DMS114 treated with DMSO at 0.1 percent for 48 hours (cell line): ENCODE data around the gene C2orf78.
"Not testable (repeated sequence)": the region's sequence is repeated elsewhere in the genome, so short reads cannot be mapped to it uniquely, and the experiment has no call there.

Experiments
- DNase-seq: peaks from one replicate; lab custom pipeline; 2025; ENCODE audit not compliant: unreplicated experiment; lab: John Stamatoyannopoulos, UW

Gene C2orf78, protein sequence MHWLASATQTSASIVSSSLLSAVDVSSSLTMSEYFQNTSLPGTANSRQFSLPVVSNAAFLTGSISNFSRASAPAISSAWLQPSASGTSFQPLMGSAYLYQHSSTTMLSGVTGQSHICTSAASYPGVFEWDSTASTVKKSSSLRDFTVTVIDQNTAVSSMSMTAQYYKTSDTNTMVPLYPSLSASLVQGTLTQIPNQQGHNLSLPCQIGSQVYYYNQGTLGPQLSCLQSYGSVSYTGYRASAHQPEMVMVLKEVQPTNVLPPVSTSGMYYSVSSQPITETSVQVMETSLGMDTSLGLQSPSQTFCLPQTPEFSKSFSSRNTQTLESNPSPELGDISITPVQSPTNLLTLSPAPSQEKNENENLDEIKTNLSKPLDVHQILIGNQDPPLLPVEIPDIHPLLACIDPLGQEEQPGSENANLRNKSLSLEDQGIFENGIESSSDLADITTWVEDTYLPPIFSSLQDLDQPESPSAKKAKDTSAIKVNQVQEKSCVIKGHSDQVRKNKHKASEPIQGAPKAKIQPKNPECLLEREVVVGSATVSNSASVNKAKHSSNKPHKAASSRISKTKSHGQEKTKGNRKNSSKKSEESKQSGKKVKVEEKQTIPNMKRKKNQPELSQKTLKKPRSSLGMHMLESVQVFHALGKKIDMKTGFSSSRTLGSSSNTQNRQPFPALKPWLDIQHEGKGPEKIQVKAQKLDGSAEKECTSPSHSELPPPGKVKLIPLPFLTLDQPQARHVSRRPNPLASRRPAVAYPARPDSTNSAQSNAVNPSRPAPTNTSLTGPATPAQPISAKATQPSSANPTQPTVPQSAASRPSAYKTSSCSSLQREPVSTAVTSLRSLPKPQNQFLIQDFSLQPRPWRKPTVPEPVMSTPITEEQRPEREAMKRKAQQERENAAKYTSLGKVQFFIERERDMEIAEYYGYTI

DNA sequence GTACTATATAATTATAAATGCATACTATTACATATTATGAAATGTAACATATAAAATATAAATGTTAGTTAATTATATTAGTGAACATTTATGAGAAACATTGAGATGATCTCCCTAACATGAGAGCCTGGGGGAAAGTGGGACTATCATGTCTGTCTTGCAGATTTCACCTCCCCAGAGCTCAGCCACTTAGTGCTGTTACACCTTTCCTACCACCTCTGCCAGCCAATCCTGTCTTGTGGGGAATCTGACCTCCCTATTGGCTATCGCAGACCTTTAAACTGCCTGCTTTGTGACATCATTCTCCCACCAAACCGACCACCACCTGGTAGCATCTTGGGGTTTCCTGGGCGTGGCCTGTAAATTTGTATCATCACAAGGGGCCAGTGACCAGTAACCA, at the start of gene C2orf78:
TSS of gene C2orf78 (plus strand) at position 301 of the 400 bp plus-strand sequence. CDS start 127 bp downstream, outside the sequence.
- not testable (repeated sequence) for DNase-seq

DNA sequence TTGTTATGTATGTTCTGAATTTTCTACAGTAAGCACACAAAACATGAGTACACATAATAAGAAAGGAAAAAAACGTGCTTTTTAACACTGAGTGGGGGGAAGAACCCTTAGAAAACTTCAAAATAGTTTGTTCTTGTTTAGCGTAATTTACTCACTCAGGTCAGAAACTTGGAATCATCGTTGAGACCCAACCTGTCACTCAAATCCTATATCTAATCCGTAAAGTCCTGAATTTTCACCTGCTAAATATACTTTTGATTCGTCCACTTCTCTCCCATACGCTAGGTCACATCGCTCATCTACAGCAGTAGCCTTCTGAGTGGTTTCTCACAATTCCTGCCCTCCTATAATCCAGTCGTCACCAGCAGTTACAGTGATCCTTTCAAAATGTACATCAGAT, 47.6 kb upstream of the C2orf78 start:
- no peak for DNase-seq

DNA sequence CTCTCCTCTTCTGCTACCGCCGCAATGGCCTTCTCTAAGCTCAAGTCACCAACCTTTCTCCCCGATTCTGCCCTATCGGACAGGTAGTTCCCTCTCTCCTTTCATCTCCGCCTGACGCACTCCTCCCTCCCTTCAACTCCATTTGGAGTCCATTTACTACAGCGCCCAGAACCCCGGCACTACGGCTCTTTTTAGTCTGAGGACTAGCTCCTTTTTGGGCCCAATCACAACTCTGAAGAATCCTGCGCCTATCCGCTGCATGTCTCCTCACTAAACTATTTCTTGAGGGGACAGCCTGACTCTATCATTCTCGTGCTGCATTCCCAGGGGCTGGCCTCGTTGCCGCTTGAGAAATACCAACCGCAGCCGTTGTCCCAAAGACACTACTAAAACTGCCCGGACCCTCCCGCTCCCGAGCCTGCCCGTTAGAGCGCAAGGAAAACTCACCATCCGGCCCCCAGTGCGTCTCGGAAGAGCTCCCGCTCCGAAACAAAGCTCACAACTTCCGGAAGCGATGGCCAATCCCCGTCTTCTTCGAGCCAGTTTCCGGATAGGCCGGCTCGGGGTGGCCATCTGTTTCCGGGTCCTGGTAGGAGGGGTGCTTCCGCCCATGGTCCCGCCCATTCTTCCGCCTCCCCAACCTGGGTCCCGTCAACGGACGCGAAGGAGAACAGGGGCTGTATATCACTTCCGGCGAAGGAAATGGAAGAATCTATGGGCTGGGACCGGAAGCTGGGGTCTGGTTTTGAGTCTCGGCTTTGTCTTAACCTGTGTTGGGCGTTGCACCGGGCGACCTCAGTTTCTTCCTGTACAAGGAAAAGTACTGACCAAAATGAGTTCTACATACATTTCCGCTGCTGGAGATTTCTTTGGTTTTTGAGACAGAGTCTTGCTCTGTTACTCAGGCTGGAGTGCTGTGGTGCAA, 46.9 kb upstream of the C2orf78 start, which contains the start of gene TPRKB:
TSS of gene TPRKB (minus strand) at position 491 of the 925 bp plus-strand sequence. CDS start 2,776 bp downstream, outside the sequence.
- DNase-seq: peak; percentile 98

DNA sequence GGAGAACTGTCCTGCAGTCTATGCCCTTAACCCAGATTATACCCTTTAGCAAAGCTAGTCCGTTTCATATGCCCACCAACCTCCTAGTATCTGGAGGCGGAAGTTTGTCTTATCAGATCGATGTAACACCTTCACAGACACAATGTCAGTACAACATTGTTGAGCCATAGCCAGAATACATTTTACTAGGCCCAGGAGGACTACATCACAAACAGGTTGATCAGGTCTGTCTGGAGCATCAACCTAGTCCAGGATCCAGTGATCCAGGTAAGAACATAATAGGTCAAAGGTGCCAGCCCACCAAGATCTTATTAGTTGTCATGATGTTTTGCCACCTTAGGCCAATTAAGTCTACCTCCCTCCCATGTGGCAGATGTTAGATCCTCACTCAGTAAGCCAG, 44.9 kb upstream of the C2orf78 start:
- DNase-seq: no peak

DNA sequence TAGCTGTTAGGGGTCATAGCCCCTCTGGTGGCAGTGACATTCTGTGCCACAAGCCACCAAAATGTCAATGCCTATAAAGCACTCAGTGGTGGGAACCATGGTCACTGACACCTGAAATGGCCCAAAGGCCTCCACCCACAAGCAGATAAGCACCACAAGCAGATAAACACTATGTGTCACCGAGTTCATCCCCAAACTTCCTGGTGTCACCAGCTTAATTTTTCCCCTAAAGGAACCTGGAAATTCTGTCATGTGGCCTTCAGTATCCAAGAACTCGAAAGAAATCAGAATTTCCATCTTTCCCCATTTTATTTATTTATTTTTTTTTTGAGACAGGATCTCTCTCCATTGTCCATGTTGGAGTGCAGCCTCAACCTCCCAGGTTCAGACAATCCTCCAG, 43.2 kb upstream of the C2orf78 start:
- no peak for DNase-seq

DNA sequence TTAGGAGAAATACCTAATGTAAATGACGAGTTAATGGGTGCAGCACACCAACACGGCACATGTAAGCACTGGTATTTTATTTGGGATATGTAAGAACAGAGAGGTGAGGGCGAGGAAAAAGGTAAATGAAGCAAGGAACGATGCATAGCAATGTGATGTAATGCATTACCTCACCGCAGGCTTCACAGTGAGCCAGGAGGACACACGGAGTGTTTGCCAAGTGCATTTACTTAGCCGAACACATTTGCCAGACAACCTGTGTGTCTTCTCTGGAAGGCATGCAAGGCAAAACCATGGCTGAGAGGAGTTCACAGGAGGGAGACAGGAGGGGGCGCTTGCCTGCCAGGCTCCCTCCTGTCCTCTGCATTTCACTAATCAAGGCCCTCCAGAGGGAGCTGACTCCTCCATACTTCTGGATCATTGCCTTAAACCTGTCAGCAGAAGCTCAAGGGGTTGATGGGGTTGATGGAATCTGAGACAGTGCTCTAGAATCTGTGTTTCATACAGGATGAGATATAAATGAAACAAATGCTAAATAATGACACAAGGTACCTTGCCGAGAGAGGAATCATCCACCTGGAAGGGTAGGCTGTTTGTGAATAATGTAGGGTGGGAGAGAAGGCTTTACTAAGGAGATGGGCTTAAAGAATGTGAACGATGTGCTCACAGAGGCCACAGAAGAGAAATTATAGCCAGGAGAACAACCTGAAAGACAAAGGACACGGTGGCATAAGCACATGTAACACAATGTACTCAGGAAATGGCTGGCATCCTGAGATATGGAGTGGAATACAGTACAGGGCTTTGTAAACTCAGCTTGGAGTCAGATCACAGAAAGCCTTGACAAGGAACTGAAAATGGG, 37.7 kb upstream of the C2orf78 start:
- no peak for DNase-seq

DNA sequence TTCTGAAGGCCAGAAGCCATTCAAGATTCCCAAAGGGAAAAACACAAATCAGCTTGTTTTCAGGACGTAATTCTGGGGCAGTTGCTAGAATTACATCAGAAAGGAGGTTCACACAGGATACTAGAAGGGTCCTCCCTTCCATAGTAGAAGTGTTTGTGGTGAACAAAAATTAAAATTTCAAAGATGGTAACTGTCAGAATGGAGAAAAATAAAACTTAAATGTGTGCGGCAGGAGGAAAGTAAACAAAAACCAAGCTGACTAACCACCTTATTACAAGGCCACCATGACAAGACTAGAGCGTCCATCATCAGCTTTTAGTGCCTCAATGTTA, 37.1 kb upstream of the C2orf78 start:
- DNase-seq: no peak

DNA sequence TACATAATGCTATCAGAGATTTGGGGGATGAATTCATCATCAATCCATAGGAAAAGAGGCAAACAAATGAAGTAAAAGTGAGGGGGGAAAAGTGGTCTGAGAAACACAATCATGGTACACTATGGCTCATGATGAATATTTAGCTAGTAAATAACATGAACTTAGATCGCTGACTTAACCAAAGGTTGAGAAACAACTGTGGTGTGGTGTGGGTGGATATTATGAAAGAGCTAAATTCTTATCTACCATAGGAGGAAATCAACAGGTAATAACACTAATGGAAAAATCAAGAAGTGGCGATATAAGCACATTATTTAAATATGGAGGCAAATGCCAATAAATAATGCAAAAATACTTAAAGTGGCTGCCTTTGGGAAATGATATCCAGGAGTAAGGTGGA, 34.7 kb upstream of the C2orf78 start:
- no peak for DNase-seq

DNA sequence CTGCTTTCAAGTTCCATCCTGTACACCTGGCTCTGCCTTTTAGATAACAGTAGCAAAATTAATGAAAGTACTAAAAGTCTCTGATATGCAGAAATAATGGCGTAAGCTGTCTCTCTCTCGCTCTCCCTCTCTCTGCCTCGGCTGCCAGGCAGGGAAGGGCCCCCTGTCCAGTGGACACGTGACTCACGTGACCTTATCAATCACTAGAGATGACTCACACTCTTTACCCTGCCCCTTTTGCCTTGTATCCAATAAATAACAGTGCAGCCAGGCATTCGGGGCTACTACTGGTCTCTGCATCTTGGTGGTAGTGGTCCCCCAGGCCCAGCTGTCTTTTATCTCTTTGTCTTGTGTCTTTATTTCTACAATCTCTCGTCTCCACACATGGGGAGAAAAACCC, 29.7 kb upstream of the C2orf78 start:
- DNase-seq: not testable (repeated sequence)

DNA sequence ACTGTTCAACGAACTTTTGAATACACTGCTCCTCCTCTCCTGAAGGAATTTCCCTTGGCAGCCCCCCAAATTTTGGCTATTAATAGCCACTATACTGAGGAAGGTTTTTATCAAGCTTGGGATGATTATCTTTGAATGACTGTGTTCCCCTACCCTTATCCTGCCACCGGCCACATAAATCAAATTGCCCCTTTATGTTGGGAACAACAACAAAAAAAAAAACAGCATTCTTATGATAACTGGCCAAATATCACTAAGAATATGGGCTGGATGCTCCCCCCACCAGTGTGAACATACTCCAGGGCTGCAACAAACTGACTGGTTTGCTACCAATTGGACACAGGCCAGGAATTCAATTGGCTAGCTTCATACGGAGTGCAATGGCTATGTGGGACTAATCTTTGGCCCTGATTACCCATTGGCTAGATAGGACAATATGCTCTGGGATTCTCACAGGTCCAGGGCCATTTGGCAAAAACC, 24.7 kb upstream of the C2orf78 start:
- no peak for DNase-seq

DNA sequence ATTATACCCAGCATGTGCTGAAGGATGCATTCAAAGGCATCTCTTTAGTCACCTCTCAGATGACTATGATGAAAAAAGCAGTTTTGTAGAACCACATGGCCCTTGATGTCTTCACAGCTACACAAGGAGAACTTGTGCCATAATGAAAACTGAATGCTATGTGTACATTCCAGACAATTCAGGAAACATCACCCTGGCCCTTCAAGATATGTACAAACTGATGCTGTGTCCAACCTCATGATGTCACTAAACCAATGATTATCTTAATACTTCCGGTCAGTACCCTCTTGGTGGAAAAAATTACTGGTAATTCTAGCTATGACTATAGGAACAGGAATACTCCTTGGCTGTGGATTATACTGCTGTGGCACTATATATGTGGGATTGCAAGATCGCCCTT, 24.1 kb upstream of the C2orf78 start:
- no peak for DNase-seq

DNA sequence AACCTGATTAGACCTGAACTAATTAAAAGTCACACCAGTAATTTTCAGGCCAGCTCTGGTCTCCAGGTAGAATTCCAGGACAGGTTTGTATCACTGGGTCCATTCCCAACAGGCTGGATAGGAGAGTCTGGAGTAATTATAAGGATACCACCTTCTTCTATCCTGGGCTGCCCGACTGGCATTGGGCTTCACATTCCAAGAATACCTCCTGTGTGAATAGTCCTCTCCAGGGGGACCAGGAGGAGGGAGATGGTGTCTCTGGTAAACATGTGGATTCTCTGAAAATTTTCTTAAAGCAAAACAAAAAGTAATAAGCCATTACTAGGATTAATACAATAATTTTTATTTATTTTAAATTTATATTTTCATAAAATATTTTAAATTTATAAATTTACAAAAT, 21.4 kb upstream of the C2orf78 start:
- no peak for DNase-seq

DNA sequence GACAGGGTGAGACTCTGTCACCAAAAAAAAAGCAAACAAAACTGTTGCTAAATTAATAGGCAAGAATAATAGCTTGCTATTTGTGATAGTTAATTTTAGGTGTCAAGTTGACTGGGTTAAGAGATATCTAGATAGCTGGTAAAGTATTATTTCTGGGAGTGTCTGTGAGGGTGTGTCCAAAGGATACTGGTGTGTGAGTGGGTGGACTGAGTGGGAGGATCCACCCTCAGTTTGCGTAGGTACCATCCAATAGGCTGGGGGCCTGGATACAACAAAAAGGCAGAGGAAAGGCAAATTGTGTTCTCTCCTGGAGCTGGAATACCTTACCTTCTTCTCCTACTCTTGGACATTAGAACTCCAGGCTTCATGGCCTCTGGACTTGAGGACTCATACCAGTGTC, 19.0 kb upstream of the C2orf78 start:
- DNase-seq: no peak

DNA sequence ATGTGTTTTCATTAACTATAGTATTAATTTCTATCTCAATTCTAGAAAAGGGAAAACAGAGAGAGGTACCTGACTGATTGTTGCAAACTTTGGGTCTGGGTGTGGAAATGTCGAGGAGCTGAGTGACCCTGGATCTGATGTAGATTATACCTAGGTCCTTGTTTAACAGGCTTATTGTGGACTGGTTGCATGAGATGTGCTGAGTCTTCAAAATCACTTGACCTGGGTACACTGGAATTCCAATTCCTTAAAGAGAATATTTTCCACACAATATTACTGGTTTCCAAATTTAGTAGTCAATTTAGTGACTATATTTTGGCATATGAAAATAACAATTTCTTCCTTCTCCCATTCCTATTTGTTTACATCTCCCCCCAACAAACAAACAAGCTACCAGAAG, 17.6 kb upstream of the C2orf78 start:
- DNase-seq: no peak

DNA sequence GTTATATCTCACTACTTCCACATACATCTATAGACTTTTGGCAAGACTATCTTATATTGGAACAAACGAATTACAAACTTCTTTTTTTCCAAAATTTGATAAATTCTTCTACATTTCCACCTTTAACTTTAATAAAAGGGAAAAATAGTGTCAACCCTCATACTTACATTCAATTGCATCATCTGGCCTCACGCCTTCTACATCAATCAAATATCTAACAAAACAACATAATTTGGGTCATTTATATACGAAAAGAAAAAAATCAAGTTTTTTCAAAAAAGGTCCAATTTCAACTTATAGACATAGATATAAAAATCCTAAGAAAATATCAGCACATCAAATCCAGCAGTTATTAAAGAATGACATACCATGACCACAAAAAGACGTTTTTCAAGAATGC, 17.0 kb upstream of the C2orf78 start:
- DNase-seq: no peak

DNA sequence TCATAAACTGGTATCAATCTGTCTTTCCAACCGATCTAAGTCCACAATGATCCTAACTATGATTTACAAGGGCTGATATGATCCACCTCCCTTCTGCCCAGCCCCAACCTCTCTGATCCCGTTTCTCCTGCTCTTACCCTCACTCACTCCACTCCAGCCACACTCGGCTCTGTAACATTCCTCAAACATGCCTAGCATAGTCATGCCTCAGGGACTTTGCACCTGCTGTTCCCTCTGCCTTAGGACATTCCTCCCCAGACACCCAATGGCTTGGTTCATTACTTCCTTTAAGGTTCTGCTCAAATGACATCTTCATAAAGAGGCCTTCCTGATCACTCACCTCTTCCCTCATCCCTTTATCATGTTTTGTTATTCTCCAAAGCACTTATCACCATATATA, 13.3 kb upstream of the C2orf78 start:
- no peak for DNase-seq

DNA sequence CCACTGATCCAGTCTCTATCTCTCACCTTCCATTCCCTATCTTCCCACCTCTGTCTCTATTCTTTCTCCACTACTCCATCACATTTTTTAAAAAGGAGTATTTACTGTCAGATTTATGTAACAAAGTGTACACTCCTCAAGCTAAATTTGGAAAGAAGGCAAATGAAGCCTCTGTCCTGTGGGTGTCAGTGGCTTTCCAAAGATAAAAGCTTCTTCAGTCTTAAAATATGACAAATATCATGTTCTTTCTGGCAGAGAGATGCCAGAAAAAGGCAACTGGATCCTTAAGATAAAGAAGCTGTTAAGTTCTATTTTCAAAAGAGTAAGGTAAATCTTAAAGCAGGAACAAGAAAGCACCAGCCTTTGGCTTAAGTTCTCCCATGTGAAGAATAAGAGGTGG, 11.2 kb upstream of the C2orf78 start:
- DNase-seq: no peak

DNA sequence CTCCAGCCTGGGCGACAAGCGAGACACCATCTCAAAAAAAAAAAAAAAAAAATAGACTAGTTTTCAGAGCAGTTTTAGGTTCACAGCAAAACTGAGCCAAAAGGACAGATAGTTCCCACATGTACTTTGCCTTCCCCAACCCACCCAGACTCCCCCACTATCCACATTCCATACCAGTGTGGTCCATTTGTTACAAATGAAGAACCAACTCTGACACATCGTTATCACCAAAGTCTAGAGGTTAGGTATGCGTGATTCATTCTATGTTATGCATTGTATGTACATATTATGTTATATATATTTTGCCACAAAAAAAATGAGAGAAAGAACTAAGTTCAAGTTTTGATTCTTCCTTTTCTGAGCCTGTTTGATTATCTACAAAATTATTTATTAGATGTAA, 7.6 kb upstream of the C2orf78 start:
- no peak for DNase-seq

DNA sequence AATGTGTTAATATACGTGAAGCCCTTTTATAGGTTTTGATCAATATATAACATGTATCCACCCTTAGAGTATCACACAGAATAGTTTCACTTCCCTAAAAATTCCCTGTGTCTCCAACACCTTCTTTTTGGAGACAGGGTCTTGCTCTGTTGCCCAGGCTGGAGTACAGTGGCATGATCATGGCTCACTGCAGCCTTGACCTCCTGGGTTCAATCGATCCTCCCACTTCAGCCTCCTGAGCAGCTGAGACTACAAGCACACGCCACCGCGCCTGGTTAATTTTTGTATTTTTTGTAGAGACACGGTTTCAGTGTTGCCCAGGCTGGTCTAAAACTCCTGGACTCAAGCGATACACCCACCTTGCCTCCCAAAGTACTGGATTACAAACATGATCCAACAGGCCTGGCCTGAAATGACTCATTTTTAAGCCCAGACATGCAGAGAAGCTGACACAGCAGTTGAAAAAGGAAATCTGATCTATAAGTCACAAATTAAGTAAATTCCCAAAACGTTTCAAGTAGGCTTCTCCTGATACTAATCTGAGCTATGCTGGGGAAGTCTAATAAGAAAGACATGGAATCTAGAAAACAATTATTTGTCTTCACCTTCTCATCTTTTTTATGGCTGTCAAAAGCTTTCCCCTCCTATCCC, 7.0 kb upstream of the C2orf78 start:
- DNase-seq: no peak
